GM19328 (cell line): ENCODE data around the gene HIPK1.
"Not testable (repeated sequence)": the region's sequence is repeated elsewhere in the genome, so short reads cannot be mapped to it uniquely, and the experiment has no call there.

Experiments
- ATAC-seq: cut with Tn5 transposase; IDR thresholded peaks from one replicate; pipeline ENCODE4 v1.9.1; 2021; ENCODE audit warnings: mild to moderate bottlenecking, moderate library complexity; ENCODE audit not compliant: unreplicated experiment

HIPK1 gene

DNA sequence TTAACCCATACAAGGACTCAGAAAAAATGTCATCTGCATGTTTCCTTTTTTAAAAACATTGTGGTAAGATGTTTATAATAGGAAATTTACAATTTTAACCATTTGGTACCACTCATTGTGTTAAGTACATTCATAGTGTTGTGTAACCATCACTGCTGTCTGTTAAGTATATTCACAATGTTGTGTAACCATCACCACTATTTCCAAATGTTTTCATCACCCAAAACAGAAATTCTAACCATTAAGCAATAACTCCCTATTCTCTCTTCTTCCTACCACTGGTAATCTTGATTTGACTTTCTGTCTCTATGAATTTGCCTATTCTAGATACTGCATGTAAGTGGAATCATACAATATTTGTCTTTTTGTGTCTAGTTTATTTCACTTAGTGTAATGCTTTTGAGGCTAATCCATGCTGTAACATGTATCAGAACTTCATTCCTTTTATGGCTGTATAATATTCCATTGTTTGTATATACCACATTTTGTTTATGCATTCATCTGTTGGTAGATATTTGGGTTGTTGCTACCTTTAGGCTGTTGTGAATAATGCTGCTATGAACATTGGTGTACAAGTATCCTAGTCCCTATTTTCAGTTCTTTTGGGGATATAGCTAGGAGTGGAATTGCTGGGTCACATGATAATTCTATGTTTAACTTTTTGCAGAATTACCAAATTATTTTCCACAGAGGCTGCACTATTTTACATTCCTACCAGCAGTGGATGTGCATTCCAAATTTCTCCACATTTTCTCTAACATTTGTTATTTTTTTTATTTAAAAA, 14.1 kb downstream of the HIPK1 start:
- ATAC-seq = no peak

DNA sequence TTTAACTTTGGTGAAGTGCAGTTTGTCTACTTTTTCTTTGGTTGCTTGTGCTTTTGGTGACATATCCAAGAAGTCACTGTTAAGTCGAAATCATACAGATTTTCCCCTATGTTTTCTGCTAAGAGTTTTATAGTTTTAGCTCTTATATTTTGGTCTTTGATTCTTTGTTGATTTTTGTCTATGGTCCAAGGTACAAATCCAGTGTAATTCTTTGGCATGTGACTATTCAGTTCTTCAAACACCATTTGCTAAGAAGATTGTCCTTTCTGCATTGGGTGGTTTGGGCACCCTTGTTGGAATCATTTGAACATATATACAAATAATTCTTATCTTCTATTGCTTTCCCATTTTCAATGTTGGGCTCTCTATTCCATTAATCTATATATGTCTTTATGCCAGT, 16.2 kb downstream of the HIPK1 start:
- ATAC-seq = no peak

DNA sequence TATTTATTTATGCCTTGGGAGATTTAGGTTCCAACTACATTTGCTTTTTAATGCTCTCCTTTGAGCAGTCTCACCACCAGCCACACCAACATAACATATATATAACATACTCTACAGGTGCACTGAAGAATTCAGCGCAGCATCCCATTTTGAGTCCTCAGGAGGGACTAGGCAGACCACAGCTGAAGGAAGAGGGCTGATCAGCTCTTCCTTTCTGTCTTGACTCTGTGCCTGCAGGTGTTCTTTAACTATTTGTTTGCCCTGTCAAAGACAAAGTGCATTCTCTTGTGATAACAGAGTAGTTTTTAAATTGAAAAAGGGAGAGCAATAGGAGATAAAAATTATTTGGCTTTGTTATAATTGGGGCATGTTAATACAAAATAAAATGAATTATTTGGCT, 17.0 kb downstream of the HIPK1 start:
- no peak for ATAC-seq

DNA sequence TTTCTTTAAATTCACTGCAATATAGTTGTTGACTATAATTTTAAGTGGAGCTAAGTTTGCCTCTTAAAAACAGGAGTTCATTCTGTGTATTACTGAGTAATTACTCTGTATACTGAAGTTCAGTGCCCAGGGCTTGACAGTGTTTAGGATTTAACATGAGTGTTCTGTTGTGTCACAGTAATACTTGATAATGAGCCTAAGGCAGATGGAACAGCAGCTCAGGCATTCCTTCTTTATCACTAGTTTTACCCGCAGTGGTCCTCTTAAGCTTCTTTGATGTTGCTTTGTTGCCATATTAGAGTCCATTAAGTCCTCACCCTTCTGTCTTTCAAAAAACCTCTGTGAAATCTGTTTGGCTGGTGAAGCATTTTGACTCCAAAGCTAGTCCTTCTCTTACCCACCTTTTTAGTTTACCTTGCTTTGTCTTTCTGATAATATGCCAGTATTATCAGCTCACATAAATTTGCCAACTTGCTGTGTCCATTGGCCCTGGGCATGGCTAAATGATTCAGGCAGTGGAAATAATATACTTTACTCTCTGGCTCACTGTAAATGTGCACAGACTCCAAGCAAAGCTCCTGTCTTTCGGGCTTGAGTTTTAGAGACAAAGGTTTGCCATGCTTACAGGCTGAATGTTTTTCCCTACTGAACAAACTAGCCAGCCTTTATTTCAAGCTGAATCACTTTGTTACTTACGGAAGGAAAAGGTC, 17.7 kb downstream of the HIPK1 start:
- ATAC-seq = no peak

DNA sequence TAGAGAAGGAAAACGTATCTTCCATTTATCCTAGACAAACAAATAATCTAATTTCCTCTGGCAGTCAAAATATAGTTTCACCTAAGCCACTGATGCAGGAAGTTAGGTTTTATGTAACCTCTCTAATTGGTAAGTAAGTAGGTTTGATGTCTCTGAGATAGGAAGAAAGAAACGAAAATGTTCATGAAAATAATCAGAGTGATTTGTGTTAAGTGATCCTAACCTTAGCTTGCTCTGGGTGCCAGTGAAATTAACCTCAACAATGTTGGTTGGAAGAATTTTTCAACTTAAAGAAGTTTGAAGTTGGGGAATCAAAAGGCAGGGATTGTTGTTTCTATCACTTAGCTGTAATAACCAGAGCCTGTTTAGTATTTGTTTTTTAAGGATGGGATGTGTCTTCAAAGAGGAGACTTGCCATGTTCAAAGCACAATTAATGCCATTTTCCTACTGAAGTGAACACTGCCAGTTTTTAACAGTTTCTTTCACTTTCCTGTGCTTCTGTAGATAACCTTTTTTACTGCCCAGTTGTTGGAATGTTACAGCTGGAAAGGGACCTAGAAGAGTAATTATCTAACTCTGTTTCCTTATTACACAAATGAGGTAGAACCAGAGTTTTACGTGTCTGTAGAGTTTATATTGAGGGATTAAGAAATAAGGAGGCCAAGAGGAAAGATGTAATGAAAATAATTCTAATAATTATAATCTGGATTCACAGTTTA, 18.4 kb downstream of the HIPK1 start:
- ATAC-seq = no peak

DNA sequence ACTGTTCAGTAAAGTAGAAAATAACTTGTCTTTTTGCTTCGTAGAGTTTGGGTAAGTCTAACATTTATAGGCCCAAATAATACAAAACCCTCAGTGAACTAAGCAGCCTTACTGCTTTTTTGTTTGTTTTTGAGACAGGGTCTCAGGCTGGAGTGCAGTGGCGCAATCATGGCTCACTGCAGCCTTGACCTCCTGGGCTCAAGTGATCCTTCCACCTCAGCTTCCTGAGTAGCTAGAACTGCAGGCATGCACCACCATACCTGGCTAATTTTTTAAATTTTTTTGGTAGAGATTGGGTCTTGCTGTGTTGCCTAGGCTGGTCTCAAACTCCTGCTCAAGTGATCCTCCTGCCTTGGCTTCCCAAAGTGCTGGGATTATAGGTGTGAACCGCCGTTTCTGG, 19.0 kb downstream of the HIPK1 start:
- not testable (repeated sequence) for ATAC-seq

DNA sequence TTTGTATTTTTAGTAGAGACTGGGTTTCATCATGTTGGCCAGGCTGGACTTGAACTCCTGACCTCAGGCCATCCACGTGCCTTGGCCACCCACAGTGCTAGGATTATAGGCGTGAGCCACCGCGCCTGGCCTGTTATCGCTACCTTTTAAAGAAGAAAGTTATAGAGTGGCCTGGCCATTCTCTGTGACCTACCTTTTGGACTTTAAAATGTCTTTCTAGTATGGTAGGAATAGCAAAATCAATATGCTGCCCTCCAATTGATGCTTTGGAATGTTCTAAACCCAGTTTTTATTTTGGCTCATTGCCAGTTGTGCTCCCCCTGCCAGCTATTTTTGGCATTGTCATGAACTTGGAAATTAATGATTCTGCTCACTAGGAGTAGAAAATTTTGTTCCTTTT, 19.9 kb downstream of the HIPK1 start:
- ATAC-seq = no peak

DNA sequence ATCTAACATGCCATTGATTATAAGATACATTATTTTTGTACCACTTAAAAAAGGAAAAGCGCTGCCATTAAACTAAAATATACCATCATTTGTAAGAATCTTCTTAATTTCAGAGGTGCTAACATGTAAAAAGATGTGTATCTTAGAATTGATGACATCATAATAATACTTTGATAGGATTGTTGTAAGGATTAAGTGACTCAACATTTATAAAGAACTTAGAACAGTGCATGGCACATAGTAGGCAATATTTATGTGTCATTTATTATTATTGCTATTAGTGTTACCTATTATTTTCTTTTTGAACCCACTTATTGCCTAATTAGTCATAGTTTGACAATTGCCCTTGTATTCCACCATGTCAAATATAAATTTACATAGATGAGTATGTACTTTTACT, 21.8 kb downstream of the HIPK1 start:
- no peak for ATAC-seq

DNA sequence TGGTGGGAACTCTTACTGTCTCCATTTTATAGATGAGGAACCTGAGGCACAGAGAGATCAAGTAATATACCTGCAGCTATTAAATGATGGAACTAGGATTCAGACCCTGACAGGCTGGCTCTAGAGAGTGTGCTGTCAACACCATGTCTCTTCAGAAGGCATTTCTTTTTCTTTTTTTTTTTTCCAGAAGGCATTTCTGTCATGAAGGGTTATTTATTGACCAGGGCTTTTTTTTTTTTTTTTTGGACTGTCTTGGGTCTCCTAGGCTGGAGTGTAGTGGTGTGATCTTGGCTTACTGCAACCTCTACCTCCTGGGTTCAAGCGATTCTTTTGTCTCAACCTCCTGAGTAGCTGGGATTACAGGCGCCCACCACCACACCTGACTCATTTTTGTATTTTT, 22.6 kb downstream of the HIPK1 start:
- ATAC-seq = no peak

DNA sequence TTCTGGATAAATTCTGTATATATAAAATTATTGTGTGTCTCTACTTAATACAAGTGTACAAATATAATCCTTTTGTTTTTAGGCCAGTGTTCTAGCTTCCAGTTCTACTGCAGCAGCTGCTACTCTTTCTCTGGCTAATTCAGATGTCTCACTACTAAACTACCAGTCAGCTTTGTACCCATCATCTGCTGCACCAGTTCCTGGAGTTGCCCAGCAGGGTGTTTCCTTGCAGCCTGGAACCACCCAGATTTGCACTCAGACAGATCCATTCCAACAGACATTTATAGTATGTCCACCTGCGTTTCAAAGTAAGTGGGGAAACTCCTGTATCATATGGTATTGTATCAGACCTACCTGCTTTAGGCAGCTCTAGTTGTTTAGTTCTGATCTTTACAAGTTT, 28.9 kb downstream of the HIPK1 start:
- no peak for ATAC-seq

DNA sequence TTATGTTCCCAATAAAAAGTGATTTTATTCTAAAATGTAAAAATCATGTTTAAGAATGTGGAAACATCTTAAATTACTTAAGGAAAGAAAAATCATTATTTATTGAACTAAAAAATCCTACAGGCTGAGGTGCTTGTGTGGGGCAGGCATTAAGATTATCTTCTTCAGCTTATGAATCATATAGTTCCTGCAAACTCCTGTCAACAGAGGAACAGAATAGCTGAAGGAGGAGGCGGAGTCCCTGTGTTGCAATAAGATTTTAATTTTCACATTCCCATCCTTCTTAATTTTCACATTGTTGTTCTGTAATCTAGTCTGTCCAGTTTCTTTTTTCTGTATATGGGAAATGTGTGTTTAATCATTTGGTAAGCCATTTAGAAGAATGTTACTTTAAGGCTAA, 29.6 kb downstream of the HIPK1 start:
- no peak for ATAC-seq

DNA sequence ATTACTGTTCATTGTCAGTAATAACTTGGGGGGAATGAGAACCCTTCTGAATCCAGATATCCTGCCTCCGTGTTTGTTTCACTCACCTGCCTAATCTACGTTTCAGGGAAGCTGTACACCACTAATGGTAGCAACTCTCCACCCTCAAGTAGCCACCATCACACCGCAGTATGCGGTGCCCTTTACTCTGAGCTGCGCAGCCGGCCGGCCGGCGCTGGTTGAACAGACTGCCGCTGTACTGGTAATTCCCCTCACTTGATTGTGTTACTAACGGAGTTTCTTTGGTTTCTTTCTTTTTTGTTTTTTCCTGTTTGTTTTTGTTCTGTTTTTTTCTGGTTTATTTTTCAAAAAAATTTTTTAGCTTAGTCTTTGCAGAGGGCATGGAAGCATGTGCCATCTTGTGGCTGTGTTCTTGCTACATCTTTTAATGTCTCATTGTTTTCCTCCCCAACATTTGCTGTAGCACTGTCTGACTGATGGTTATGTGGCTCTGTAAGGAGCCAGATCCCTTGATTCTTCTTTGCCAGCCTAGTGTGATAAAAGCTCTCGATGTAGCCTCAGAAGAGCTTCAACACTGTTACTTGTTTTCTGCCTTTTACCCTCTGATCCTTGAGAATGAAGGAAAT, 34.3 kb downstream of the HIPK1 start:
- no peak for ATAC-seq

DNA sequence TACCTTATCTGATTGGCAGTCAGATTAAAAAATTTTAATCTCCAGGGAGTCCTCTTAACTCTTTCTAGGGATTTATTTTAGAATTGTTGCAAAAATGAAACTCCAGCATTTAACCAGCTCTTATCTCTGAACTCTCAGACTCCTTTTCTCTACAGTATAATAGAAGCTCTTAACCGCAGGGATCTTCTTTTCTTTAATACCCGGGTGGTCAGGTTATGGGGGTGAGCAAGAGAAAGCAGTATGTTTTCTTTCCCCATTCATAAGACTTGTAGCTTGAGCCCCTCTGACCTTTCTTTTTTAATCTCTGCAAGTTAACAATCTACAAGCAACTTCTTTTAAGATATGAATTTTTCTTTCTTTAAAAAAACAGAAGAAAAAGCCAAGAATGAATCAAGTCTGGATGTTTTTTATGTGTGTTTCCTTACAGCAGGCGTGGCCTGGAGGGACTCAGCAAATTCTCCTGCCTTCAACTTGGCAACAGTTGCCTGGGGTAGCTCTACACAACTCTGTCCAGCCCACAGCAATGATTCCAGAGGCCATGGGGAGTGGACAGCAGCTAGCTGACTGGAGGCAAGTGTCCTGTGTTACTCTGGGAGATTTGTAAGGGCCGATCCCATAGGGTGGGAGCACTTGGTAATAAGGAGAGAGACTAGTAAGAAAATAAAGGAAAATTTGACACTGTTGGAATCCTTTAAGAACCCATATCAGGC, 36.7 kb downstream of the HIPK1 start:
- no peak for ATAC-seq

DNA sequence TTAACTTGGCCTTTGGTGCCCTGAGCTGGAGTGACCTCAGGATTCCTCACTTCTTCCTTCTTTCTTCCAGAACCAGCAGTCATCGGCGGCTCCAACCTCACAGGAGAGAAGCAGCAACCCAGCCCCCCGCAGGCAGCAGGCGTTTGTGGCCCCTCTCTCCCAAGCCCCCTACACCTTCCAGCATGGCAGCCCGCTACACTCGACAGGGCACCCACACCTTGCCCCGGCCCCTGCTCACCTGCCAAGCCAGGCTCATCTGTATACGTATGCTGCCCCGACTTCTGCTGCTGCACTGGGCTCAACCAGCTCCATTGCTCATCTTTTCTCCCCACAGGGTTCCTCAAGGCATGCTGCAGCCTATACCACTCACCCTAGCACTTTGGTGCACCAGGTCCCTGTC, 43.8 kb downstream of the HIPK1 start:
- no peak for ATAC-seq

DNA sequence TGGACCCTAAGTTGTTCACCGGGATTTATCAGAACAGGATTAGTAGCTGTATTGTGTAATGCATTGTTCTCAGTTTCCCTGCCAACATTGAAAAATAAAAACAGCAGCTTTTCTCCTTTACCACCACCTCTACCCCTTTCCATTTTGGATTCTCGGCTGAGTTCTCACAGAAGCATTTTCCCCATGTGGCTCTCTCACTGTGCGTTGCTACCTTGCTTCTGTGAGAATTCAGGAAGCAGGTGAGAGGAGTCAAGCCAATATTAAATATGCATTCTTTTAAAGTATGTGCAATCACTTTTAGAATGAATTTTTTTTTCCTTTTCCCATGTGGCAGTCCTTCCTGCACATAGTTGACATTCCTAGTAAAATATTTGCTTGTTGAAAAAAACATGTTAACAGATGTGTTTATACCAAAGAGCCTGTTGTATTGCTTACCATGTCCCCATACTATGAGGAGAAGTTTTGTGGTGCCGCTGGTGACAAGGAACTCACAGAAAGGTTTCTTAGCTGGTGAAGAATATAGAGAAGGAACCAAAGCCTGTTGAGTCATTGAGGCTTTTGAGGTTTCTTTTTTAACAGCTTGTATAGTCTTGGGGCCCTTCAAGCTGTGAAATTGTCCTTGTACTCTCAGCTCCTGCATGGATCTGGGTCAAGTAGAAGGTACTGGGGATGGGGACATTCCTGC, 46.2 kb downstream of the HIPK1 start:
- no peak for ATAC-seq

DNA sequence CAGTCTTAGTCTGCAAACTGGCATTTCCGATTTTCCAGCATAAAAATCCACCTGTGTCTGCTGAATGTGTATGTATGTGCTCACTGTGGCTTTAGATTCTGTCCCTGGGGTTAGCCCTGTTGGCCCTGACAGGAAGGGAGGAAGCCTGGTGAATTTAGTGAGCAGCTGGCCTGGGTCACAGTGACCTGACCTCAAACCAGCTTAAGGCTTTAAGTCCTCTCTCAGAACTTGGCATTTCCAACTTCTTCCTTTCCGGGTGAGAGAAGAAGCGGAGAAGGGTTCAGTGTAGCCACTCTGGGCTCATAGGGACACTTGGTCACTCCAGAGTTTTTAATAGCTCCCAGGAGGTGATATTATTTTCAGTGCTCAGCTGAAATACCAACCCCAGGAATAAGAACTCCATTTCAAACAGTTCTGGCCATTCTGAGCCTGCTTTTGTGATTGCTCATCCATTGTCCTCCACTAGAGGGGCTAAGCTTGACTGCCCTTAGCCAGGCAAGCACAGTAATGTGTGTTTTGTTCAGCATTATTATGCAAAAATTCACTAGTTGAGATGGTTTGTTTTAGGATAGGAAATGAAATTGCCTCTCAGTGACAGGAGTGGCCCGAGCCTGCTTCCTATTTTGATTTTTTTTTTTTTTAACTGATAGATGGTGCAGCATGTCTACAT, 47.6 kb downstream of the HIPK1 start:
- ATAC-seq = no peak

DNA sequence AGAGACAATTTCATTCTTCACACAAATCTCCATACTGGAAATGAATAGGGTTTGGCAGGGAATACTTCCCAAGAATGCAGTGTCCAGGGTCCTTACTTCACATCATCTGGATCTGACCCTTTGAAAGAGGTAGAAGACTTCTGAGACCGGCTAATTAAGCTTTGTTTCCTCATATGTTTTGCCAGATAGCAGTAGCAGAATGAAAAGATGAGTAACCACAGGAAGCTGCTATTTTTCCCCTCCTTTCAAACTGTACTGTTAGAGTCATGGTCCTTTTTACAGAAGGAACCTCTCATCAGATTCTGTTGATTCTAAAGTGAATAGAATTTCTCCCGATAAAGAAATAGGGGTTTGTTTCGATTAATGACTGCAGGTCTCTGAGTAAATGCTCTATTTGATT, 48.8 kb downstream of the HIPK1 start:
- no peak for ATAC-seq

DNA sequence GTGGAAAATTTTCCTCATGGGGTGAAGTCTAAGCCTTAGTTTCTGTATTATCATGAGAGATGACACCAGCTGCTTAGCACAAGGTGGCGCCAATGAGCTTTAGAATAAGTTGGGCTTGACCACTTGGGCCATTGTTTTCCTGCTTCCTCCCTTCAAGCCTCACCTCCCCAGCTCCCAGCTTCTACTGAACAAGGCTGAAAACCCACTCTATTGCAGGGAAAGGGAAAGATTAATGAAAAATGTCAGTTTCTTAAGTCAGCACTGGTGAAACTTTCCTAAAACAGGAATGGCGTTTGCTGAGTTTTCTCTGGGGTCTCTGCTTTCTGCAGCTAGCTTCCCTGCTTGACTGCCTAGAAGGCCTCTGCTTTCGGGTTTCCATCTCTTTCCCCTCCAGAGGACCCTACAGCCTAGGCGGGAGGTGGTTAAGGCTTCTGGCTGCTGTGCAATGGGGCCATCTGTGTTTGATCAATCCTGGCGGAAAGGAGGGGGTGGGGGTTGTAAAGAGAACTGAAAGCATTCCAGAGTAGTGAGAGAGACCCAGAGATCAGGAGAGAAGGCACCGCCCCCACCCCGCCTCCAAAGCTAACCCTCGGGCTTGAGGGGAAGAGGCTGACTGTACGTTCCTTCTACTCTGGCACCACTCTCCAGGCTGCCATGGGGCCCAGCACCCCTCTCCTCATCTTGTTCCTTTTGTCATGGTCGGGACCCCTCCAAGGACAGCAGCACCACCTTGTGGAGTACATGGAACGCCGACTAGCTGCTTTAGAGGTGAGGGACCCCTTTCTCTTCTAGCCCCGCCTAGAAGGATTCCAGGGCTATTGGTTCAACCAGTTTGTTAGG, 50.0 kb downstream of the HIPK1 start, which contains the start of gene OLFML3:
OLFML3 (plus strand) TSS at position 612 of the 840 bp plus-strand sequence; CDS start at position 655, 43 bp downstream.
- no peak for ATAC-seq

DNA sequence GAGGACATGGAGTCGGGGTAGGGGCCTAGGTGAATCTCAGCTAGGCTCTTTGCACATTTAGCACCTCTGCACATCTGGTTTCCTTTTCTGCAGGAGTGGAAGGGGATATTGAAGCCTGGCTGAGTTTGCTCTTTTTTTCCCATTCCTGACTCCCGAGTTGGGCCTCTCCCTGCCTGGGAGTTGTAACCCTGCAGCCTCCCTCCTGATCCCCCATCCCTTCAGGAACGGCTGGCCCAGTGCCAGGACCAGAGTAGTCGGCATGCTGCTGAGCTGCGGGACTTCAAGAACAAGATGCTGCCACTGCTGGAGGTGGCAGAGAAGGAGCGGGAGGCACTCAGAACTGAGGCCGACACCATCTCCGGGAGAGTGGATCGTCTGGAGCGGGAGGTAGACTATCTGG, 51.0 kb downstream of the HIPK1 start:
- ATAC-seq = no peak
